Measurements from ENCODE around the gene RRBP1. TPM values are rescaled to one million over a fixed set of nuclear protein-coding genes. Genes with fewer than 3 reads are reported as not detected.

The RRBP1 gene
- total and polyA plus RNA-seq, 4 donors = 106 to 208 (median 127) TPM

- no peaks in the 10 kb centered on the region for H3K27me3 ChIP-seq (ENCODE audit: control insufficient read depth in 3 of 3, insufficient read depth in 3 of 3, low read length in 2 of 3)
- WGBS, 2 donors = 1 to 2% methylated on average over 33 to 43 of the region's 43 CpGs
- peaks cover 0 to 44% (median 15%) of the 10 kb centered on the region in 5 donors for H3K4me1 ChIP-seq (ENCODE audit: control insufficient read depth in 5 of 5, insufficient read depth in 5 of 5, low read length in 5 of 5)
- H3K27ac ChIP-seq (ENCODE audit: low read depth in 1 of 2, low read length in 1 of 2) = peak overlapping the region; percentile 100
- ATAC-seq (ENCODE audit: insufficient read depth, low FRiP score) (peak; percentile 23), DNase-seq (peak; percentile 75 to 85 (median 85))
- no peaks in the 10 kb centered on the region for H3K9me3 ChIP-seq (ENCODE audit: control insufficient read depth in 4 of 4, insufficient read depth in 3 of 4, low read length in 3 of 4)
- H3K4me3 ChIP-seq = peak overlapping the region; percentile 98
- TF ChIP-seq, protein P1, sequence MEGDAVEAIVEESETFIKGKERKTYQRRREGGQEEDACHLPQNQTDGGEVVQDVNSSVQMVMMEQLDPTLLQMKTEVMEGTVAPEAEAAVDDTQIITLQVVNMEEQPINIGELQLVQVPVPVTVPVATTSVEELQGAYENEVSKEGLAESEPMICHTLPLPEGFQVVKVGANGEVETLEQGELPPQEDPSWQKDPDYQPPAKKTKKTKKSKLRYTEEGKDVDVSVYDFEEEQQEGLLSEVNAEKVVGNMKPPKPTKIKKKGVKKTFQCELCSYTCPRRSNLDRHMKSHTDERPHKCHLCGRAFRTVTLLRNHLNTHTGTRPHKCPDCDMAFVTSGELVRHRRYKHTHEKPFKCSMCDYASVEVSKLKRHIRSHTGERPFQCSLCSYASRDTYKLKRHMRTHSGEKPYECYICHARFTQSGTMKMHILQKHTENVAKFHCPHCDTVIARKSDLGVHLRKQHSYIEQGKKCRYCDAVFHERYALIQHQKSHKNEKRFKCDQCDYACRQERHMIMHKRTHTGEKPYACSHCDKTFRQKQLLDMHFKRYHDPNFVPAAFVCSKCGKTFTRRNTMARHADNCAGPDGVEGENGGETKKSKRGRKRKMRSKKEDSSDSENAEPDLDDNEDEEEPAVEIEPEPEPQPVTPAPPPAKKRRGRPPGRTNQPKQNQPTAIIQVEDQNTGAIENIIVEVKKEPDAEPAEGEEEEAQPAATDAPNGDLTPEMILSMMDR (IDR thresholded peaks at IDR 0.05; ENCODE audit: control extremely low read depth, extremely low read depth) = no peak
- peaks cover 0 to 3% (median 0%) of the 10 kb centered on the region in 4 donors for H3K36me3 ChIP-seq (ENCODE audit: control insufficient read depth in 4 of 4, insufficient read depth in 4 of 4, low read length in 4 of 4)
- peak overlapping the region; percentile 66 to 69 for H3K9ac ChIP-seq (ENCODE audit: insufficient read depth in 1 of 2, low read length in 2 of 2)
These were observed 111.5 kb downstream of the RRBP1 start for GRCh38 chr20:17570347-17571152.

DNA sequence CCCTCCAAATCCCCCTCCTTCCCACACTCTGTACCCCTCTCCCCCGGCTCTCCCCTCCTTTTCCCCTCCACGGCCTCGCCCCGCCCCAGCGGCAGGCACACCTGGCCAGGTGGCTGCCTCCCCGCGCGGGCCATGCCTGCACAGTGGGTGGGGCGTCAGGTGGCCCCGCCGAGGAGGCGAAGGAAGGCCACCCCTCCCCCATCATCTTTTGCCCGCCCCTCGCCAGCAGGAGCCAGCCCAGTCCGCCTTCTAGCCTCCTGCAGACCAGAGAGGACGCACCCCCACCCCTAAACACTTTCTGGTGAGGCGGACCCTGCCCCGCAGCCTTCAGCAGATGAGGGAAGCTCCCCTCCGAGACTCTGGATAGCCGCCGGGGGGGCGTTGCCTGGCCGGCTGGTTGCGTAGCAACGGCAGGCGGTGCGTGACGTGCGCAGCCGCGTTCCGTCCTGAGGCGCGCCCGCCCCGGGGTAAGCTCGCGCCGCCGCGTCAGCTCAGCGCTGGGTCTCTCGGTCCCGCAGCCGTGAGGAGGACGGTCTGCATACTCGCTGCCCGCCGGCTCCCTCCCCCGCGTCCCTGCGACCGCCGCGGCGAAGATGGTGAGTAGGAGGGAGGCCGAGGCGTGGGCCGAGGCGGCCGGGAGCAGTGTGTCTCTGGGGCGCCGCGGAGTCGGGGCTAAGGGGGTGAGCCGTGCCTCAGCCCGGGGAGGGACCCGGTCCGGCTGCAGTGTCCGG is 112.3 kb downstream of the RRBP1 start, which contains the start of gene DSTN:
Gene DSTN (plus strand): TSS at position 460 of the 731 bp plus-strand sequence. CDS start 134 bp downstream, at position 594.
- peaks cover 0 to 3% (median 0%) of the 10 kb centered on the region in 4 donors for H3K36me3 ChIP-seq (ENCODE audit: control insufficient read depth in 4 of 4, insufficient read depth in 4 of 4, low read length in 4 of 4)
- TF ChIP-seq, protein P1 (IDR thresholded peaks at IDR 0.05; ENCODE audit: control extremely low read depth, extremely low read depth) = no peak
- H3K27ac ChIP-seq (ENCODE audit: low read depth in 1 of 2, low read length in 1 of 2) = peak within 1 kb of the TSS; percentile 100
- 0% methylated on average over 45 to 70 of the region's 70 CpGs for WGBS, 2 donors
- ATAC-seq (ENCODE audit: insufficient read depth, low FRiP score) (peak; percentile 89), DNase-seq (peak; percentile 95 to 97 (median 96))
- H3K9me3 ChIP-seq (ENCODE audit: control insufficient read depth in 4 of 4, insufficient read depth in 3 of 4, low read length in 3 of 4) = no peaks in the 10 kb centered on the region
- H3K4me1 ChIP-seq (ENCODE audit: control insufficient read depth in 5 of 5, insufficient read depth in 5 of 5, low read length in 5 of 5) = peaks cover 0 to 44% (median 15%) of the 10 kb centered on the region in 5 donors
- peak within 1 kb of the TSS; percentile 98 for H3K4me3 ChIP-seq
- H3K27me3 ChIP-seq (ENCODE audit: control insufficient read depth in 3 of 3, insufficient read depth in 3 of 3, low read length in 2 of 3) = no peaks in the 10 kb centered on the region
- peak within 1 kb of the TSS; percentile 66 to 69 for H3K9ac ChIP-seq (ENCODE audit: insufficient read depth in 1 of 2, low read length in 2 of 2)

DNA sequence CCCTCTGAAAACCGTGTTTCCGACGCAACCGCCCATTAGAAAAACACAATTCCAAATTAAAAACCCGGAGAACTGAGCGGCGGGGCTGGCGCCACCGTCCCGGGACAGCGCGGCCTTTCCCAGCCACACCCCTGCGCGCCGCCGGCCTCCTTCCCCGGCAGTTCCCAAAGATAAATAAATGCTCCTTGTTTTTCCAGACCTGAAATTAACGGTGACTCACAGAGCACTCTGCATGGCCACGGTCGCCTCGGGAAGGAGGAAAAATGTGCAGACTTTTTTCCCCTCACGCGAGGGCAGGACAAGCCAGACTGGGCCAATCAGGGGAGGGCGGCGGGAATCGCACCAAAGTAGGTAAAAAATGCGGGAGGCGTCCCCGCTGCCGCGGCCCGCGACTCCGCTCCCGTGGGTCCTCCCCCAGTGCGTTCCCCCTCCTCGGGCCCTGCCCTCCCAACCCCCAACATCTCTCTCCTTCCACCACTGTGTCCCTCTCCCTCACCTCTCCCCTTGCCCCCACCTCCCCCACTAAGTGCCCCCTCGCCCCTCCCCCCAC is 113.0 kb downstream of the RRBP1 start:
- Histone ChIP-seq H3K27me3 (ENCODE audit: control insufficient read depth in 3 of 3, insufficient read depth in 3 of 3, low read length in 2 of 3) (no peaks in the 10 kb centered on the region), H3K9ac (ENCODE audit: insufficient read depth in 1 of 2, low read length in 2 of 2) (peak overlapping the region; percentile 49 to 56), H3K4me1 (ENCODE audit: control insufficient read depth in 5 of 5, insufficient read depth in 5 of 5, low read length in 5 of 5) (peaks cover 0 to 39% (median 15%) of the 10 kb centered on the region in 5 donors), H3K27ac (ENCODE audit: low read depth in 1 of 2, low read length in 1 of 2) (peak overlapping the region; percentile 93 to 100), H3K9me3 (ENCODE audit: control insufficient read depth in 4 of 4, insufficient read depth in 3 of 4, low read length in 3 of 4) (no peaks in the 10 kb centered on the region), H3K36me3 (ENCODE audit: control insufficient read depth in 4 of 4, insufficient read depth in 4 of 4, low read length in 4 of 4) (peaks cover 0 to 1% (median 0%) of the 10 kb centered on the region in 4 donors), H3K4me3 (peak overlapping the region; percentile 24)
- ATAC-seq (ENCODE audit: insufficient read depth, low FRiP score) (peak; percentile 62), DNase-seq (peak; percentile 80 to 82 (median 80))
- TF ChIP-seq, protein P1 (IDR thresholded peaks at IDR 0.05; ENCODE audit: control extremely low read depth, extremely low read depth) = no peak
- 1 to 2% methylated on average over 34 to 38 of the region's 38 CpGs for WGBS, 2 donors
